NCI-H1694 (cell line): ENCODE measurements around the gene ANKRD44.
"Not testable (repeated sequence)": the region's sequence is repeated elsewhere in the genome, so short reads cannot be mapped to it uniquely, and the experiment has no call there.

Experiments used
- DNase-seq: peaks from one replicate; lab custom pipeline; 2025; lab: John Stamatoyannopoulos, UW

The ANKRD44 gene

GRCh38 chr2:197259470-197259999 lies 51.0 kb downstream of the ANKRD44 start:
- no peak for DNase-seq

GRCh38 chr2:197258580-197258979 lies 52.0 kb downstream of the ANKRD44 start:
- no peak for DNase-seq

DNA sequence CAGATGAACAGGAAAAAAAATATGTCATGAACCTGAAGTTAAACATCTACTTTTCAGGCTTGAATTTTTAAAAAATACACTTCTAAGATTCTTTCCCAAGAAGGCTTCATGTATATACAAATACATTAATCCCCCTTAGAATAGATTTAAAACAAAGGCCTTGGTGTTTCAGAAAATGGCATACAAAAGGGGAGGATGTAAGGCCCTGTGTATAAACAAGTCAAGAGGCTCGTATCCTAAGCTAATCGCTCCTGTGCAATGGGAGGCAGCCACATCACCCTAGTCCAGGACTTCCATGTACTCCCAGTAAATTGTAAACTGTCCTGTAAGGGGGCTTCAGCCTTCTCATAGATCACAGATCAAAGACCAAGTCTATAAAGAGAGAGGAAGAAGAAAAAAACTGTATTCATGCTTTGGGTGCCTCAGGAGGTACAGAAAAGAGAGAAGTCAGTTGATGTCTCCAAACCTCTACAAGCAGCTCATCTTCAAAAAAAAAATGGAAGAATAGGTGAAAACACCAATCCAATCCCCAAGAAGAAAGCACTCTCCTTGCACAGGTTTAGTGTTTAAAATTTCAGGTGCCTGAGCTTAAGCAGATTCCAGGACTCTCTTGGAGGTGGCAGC lies 53.9 kb downstream of the ANKRD44 start:
- DNase-seq, result no peak

DNA sequence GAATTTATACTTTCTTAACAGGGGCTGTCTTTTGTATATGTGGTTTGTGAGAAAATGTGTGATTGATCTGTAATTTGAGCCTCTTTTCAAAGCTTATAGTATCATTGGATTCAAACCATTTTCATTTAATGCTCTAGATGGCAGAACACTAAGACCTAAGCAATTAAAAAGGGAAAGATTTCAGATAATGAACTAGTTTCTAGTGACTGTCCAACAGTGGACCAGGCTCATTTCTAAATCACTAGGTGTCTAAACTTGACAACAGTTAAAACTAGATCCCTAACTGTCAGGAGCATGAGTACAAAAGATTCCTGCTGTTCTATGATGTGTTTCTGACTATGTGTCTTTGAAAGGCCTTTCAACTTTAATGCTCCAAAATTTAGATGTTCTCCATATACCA lies 54.6 kb downstream of the ANKRD44 start:
- DNase-seq, result no peak

GRCh38 chr2:197255543-197255942 lies 55.0 kb downstream of the ANKRD44 start:
- DNase-seq, result no peak

DNA sequence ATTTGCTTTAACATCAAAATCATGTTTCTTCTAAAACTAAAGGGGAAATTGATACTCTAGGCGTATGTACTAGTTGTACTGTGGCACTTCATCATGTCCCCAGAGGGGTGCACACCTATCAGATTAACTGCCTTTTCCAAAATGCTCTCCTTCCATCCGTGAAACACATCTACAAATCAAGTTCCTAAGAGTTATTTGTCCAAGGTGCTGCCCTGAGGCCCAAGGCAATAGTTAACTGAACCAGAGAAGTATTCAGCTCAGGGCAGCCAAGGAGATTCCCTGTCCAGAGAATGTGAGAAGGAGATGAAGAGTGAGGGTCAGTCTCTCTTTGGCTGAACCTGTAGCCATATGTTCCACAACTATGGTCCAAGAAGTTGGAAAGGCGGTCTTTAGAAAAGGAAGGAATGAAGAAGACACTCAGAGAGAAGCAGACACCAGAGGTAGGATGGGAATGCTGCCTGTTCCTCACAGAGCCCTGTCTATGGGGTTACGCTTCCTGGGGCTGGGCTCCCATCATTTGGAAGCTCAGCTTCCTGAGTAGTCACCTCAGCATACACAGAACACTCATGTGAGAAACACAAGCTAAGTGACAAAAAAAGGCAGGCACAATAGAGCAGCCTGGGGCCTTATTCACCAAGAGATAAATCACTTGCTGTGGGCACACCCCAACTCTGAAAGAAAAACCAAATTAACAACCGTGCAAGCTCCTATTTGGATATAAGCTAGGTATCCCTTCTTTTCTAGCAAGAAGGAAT lies 55.6 kb downstream of the ANKRD44 start:
- no peak for DNase-seq

DNA sequence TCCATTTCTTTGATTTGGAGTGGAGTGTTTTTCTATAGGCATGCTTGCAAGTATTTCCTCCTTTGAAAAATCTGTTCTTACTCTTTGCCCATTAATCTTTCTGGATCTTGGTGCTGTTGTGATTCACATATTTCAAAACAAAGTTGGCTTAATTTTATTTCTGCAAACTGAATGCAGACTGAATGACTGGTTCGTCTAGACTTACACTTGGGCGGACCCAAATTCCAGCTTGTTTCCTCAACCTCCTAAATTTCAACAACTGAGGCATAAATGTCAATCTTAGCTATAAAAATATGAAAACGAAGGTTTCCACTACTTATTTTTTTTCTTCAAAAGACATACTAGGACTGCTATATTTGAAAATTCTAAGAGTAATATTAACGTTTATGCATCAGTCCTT lies 59.0 kb downstream of the ANKRD44 start:
- no peak for DNase-seq

DNA sequence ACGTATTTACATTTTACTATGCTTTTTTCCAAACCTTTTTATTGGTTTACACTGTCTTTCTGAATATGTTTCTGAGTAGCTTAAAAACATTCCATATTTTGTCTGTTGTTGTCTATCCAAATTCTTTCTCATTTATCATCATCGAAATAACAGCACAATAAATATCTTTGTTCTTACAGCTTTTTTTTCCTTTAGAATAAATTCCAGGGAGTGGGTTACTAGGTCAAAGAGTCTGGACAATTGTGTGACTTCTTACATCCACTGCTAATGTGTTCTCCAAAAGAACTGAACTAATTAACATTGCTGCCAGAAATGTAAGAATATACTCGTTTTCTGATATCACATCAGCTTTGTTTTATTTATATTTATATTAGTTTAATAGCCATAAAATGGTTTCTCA lies 59.4 kb downstream of the ANKRD44 start:
- no peak for DNase-seq

GRCh38 chr2:197250084-197250397 lies 60.5 kb downstream of the ANKRD44 start:
- DNase-seq, result no peak

GRCh38 chr2:197249381-197250083 lies 61.0 kb downstream of the ANKRD44 start:
- no peak for DNase-seq

DNA sequence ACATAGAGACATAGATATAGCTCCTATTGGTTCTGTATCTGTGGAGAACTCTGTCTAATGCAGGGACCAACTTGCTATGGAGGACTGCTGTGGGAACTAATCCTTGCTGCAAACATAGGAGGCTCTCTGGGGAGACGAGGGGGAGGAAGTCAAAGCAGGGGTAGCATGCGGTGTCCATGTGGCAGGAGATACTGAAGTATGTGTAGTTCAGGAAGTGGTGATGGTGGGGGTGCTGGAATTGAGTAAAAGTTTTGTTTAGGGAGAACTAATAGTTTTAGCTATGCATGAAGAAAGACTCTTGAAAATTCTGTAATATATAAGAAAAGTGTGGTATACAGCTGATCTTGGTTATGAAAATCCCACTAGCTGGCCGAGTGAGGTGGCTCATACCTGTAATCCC lies 62.0 kb downstream of the ANKRD44 start:
- DNase-seq, result no peak

GRCh38 chr2:197248001-197248401 lies 62.6 kb downstream of the ANKRD44 start:
- DNase-seq, result no peak

GRCh38 chr2:197247083-197247482 lies 63.5 kb downstream of the ANKRD44 start:
- no peak for DNase-seq

DNA sequence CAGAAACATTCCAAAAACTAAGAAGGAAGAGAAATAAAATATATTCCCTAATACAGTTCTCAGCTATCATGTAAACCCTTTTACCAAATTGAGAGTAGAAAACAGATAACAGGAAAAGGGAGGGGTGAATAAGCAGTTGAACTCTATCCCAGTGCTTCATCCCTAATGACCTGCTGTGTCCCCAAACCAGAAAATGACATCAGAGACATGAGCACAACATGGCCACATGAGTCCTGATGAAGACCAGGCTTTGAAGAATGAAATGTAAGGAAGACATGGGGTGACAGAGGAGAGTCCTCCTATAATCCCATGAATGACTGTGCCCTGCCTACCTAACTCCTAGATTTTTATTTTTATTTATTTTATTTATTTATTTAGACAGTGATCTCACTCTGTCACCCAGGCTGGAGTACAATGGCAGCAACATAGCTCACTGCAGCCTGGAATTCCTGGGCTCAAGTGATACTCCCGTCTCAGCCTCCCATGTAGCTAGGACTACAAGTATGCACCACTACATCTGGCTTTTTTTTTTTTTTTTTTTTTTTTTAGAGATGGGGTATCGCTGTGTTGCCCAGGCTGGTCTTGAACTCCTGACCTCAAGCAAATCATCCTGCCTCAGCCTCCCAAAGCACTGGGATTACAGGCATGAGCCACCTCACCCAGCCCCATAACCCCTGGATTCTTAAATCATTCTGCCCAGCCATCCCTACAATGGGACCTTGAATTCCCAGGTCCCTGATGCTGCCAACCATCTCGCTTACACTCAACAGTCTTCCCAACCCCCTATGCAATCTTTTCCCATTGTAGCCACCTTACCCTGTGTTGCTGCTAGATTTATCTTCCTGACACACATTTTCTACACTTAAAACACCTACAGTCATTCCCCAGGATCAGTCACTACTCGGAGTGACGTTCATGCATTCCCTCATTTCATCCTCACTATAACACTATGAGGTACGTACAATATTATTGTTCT lies 64.5 kb downstream of the ANKRD44 start:
- DNase-seq, result no peak

DNA sequence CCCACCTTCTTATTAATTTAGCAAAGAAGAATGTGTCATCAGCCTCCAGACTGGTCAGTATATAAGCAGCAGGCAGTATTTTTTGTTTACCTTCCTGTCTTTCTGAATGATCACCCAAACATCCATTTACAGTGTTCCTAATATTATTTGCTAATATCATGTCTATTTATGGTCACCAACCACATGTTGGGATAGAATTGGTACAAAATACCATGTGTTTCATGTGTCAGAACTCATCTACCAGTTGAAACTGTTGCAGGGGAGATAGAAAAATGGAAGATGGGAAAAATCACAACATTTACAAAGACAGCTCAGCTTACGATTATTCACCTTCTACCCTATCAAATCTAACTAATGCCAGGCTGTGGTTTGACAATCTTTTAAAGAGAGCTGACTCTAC lies 66.2 kb downstream of the ANKRD44 start:
- no peak for DNase-seq

GRCh38 chr2:197242719-197243118 lies 67.9 kb downstream of the ANKRD44 start:
- DNase-seq, result no peak

DNA sequence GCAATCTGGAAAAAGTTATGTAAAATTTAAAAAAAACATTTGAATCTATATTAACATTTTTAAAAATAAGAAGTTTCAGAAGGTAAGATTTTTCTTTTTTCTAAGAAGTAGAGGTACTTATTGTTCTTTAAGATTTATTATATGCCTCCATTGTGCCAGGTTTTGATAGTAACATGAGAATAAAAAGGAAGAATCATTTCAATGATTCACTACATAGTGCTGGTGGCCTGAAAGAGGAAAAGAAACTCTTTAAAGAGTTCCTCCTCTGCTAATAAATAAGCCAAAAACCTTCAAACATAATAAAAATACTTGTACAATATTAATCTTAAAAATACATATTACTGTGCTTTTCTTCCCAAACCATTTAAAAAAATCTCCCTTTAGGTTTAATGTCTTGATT lies 69.0 kb downstream of the ANKRD44 start:
- DNase-seq, result no peak

DNA sequence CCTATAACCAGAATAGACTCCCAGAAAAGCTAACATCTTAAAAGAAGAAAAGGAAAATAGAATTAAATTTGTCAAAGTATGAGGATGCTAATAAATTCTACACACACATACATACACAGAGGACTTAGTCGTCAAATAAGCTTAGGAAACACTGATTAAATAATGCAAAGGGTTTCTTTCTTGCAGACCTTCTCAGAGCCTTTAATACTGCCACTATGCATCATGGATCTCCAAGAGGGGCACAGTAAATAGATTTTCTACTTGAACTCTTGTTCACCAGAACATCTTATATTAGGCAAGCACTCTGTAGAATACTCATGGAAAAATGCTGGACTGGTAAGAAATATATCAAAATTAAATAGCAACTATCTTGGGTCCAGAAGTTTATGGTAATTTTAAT lies 69.4 kb downstream of the ANKRD44 start:
- no peak for DNase-seq

GRCh38 chr2:197240421-197241041 lies 70.0 kb downstream of the ANKRD44 start:
- no peak for DNase-seq

- not testable (repeated sequence) for DNase-seq
Observed at GRCh38 chr2:197240018-197240417, 70.6 kb downstream of the ANKRD44 start.

DNA sequence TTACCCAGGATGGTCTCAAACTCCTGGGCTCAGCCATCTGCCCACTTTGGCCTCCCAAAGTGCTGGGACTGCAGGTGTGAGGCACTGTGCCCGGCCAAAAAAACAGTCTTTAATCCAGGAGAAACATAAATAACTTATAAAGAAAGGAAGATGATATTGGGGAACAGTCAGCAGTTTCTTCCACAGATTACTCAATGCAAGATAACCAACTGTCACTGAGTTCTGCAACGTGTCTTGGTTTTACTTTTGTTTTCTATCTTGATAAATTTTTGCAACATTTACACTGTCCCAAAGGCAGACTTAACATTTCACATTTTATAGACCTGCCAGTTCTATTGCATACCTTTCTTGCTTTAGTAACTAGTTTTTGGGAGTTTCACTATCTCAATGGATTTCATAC lies 71.1 kb downstream of the ANKRD44 start:
- DNase-seq, result no peak

DNA sequence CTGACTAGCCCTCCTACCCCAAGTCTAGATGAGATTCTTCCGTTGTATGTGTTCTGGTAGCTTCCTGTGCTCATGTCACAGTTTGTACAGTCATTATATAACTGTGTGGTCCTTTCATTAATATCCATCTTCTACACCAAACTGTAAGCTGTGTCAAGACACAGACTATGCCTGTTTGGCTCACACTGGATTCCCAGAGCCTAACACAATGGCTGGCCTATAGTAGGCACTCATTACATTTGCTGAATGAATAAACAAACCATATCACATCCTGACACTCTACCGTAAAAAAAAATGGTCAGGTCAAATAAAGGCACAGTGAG lies 72.6 kb downstream of the ANKRD44 start:
- no peak for DNase-seq
